HG02885 (cell line): ENCODE measurements around the gene LMF2.

Source experiments
- ATAC-seq: cut with Tn5 transposase; IDR thresholded peaks from one replicate; pipeline ENCODE4 v1.9.1; 2021; ENCODE audit warnings: mild to moderate bottlenecking; ENCODE audit not compliant: unreplicated experiment, poor library complexity

LMF2 gene

GRCh38 chr22:50505276-50505775, 2.2 kb downstream of the LMF2 start:
- ATAC-seq: no peak

- ATAC-seq: no peak
These were observed 2.9 kb downstream of the LMF2 start for GRCh38 chr22:50504369-50505211.

GRCh38 chr22:50503475-50504145, 3.9 kb downstream of the LMF2 start:
- no peak for ATAC-seq

- ATAC-seq: no peak
These were observed 4.7 kb downstream of the LMF2 start for GRCh38 chr22:50502628-50503474.

GRCh38 chr22:50502096-50502495, 5.4 kb downstream of the LMF2 start:
- no peak for ATAC-seq

GRCh38 chr22:50500452-50500851, 7.0 kb downstream of the LMF2 start:
- no peak for ATAC-seq

- ATAC-seq: no peak
These were observed 9.1 kb downstream of the LMF2 start for GRCh38 chr22:50498322-50498890.

- no peak for ATAC-seq
These were observed 10.4 kb downstream of the LMF2 start for GRCh38 chr22:50497093-50497492.

GRCh38 chr22:50490531-50491308, 16.8 kb downstream of the LMF2 start:
- ATAC-seq: no peak

- ATAC-seq: no peak
These were observed 17.9 kb downstream of the LMF2 start for GRCh38 chr22:50489363-50490243.

- ATAC-seq: no peak
These were observed 18.6 kb downstream of the LMF2 start for GRCh38 chr22:50488886-50489285.

- no peak for ATAC-seq
These were observed 19.4 kb downstream of the LMF2 start for GRCh38 chr22:50488006-50488677.

GRCh38 chr22:50487290-50488005, 20.1 kb downstream of the LMF2 start:
- ATAC-seq: no peak

GRCh38 chr22:50486561-50487289, 20.8 kb downstream of the LMF2 start, which contains the start of gene MIOX:
Gene MIOX (plus strand): TSS chr22:50486859. CDS start chr22:50486898, 39 bp downstream.
- no peak for ATAC-seq

- no peak for ATAC-seq
These were observed 22.0 kb downstream of the LMF2 start for GRCh38 chr22:50485221-50486131.
